GM19397 (cell line): Measurements from ENCODE around the gene RAP1GAP.

Source experiments
- ATAC-seq: cut with Tn5 transposase; IDR thresholded peaks from one replicate; pipeline ENCODE4 v1.9.1; 2021; ENCODE audit warnings: mild to moderate bottlenecking, moderate library complexity; ENCODE audit not compliant: unreplicated experiment

RAP1GAP gene

GRCh38 chr1:21669258-21670058 lies at the start of gene RAP1GAP:
TSS of gene RAP1GAP (minus strand) at chr1:21669357. CDS start at chr1:21620032, 49,325 bp downstream.
- no peak for ATAC-seq

GRCh38 chr1:21716169-21716568 lies 47.0 kb upstream of the RAP1GAP start:
- ATAC-seq = no peak

- ATAC-seq = no peak
These were observed 38.7 kb upstream of the RAP1GAP start for GRCh38 chr1:21707891-21708290.

GRCh38 chr1:21707086-21707840 lies 38.1 kb upstream of the RAP1GAP start:
- no peak for ATAC-seq

- ATAC-seq = no peak
These were observed 37.1 kb upstream of the RAP1GAP start for GRCh38 chr1:21706151-21706835.

GRCh38 chr1:21705303-21705980 lies 36.3 kb upstream of the RAP1GAP start:
- no peak for ATAC-seq

- ATAC-seq = no peak
These were observed 35.0 kb upstream of the RAP1GAP start for GRCh38 chr1:21704145-21704544.

- ATAC-seq = no peak
These were observed 34.3 kb upstream of the RAP1GAP start for GRCh38 chr1:21703318-21703963.

GRCh38 chr1:21702780-21703179 lies 33.6 kb upstream of the RAP1GAP start:
- no peak for ATAC-seq

- ATAC-seq = no peak
These were observed 32.2 kb upstream of the RAP1GAP start for GRCh38 chr1:21701401-21701800.

- ATAC-seq = no peak
These were observed 30.9 kb upstream of the RAP1GAP start for GRCh38 chr1:21700094-21700493.

- ATAC-seq = no peak
These were observed 27.8 kb upstream of the RAP1GAP start for GRCh38 chr1:21696931-21697330.

- no peak for ATAC-seq
These were observed 24.6 kb upstream of the RAP1GAP start for GRCh38 chr1:21693732-21694131.

GRCh38 chr1:21691739-21692138 lies 22.6 kb upstream of the RAP1GAP start:
- ATAC-seq = no peak

- no peak for ATAC-seq
These were observed 20.7 kb upstream of the RAP1GAP start for GRCh38 chr1:21689661-21690372.

GRCh38 chr1:21687081-21687529 lies 17.9 kb upstream of the RAP1GAP start:
- no peak for ATAC-seq

GRCh38 chr1:21685946-21686678 lies 17.0 kb upstream of the RAP1GAP start:
- no peak for ATAC-seq

GRCh38 chr1:21681426-21681825 lies 12.3 kb upstream of the RAP1GAP start:
- ATAC-seq = no peak

GRCh38 chr1:21680918-21681317 lies 11.8 kb upstream of the RAP1GAP start:
- ATAC-seq = no peak
